Adrenal gland (tissue), 5 donors: ENCODE measurements around the gene KAZN.

Source experiments
- CTCF ChIP-seq, 6 experiments: fragments of 450-650 bp in 4 of 6; fragments of 200-600 bp in 2 of 6; sonication (generic) in 1 of 6; IDR thresholded peaks; 1 replicate in 5 of 6; 2 replicates in 1 of 6; pipeline versions ENCODE4 v1.5.1 to v1.8.0; 2016 to 2021; ENCODE audit warnings: antibody characterized with exemption in 6 of 6, mild to moderate bottlenecking in 2 of 6, moderate library complexity in 1 of 6
- POLR2A ChIP-seq, 2 donors: fragments of 450-650 bp; IDR thresholded peaks; one replicate each; pipeline ENCODE4 v1.6.1; 2017; ENCODE audit warnings: antibody characterized with exemption in 2 of 2, mild to moderate bottlenecking in 2 of 2, moderate library complexity in 1 of 2
- donor health status: DM: no; HTN: no; CAD: no.

- no peak for TF ChIP-seq CTCF (IDR thresholded peaks at IDR 0.05)
- TF ChIP-seq POLR2A (IDR thresholded peaks at IDR 0.05): no peak
Observed at GRCh38 chr1:14629363-14630014, 31.0 kb downstream of the KAZN start.
